ENCODE measurements around the gene PACRG.

The PACRG gene

GRCh38 chr6:163318071-163318786, 590.5 kb downstream of the PACRG start:
- no peak overlapping the region for H3K4me3 ChIP-seq (ENCODE audit: low read depth, low read length)
- ChIA-PET CTCF (no interaction called here), POLR2A (no interaction called here)
- no peak for DNase-seq (ENCODE audit: low read depth, low spot score)
- no peak for TF ChIP-seq CTCF (IDR thresholded peaks at IDR 0.05; ENCODE audit: insufficient read depth, low read length, missing control alignments)

- no peak for DNase-seq (ENCODE audit: low read depth, low spot score)
- no peak for TF ChIP-seq CTCF (IDR thresholded peaks at IDR 0.05; ENCODE audit: insufficient read depth, low read length, missing control alignments)
- POLR2A ChIA-PET, result no interaction called here
- CTCF ChIA-PET, result no interaction called here
- no peak overlapping the region for H3K4me3 ChIP-seq (ENCODE audit: low read depth, low read length)
Observed at GRCh38 chr6:163319609-163320366, 592.0 kb downstream of the PACRG start.

- POLR2A ChIA-PET, result no interaction called here
- CTCF ChIA-PET, result no interaction called here
- no peak overlapping the region for H3K4me3 ChIP-seq (ENCODE audit: low read depth, low read length)
- no peak for TF ChIP-seq CTCF (IDR thresholded peaks at IDR 0.05; ENCODE audit: insufficient read depth, low read length, missing control alignments)
- no peak for DNase-seq (ENCODE audit: low read depth, low spot score)
Observed at GRCh38 chr6:163320402-163320801, 592.6 kb downstream of the PACRG start.

DNA sequence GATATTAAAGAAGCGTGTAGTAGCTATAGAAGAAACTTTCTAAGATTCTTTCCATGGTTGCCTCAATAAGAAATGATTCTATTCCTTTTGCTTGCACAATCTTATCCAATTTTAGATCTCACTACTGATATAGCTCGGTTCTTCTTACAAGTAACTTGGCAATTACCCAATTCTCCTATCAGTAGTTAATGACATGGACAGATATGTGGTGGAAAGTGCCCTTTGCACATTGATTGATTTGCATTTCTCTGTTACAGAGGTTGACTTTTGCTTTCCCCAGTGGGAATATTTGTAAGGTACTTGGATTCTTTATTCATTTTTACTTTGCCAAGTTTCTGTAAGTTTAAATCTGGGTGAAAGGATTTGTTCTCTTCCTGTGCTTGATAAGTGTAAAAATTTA, 593.0 kb downstream of the PACRG start:
- CTCF ChIA-PET, result no interaction called here
- no peak for DNase-seq (ENCODE audit: low read depth, low spot score)
- no peak for TF ChIP-seq CTCF (IDR thresholded peaks at IDR 0.05; ENCODE audit: insufficient read depth, low read length, missing control alignments)
- POLR2A ChIA-PET, result no interaction called here
- no peak overlapping the region for H3K4me3 ChIP-seq (ENCODE audit: low read depth, low read length)

DNA sequence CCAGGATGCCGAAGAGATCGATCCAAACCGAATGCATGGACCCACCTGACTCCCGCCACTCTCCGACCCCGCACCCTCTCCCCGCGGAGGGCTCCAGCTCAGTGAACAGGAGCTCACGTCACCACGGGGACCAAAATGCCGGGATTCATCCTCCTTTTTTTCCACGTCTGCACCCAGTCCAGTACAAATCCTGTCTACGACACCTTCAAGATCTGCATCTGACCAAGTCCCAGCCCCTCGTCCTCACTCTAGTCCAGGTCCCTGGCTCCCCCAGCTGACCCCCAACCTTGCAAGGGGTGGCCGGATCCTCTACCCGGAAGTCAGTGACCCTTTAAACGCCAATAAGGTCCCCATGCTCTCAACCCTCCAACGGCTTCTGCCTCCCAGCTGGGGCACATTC, 593.9 kb downstream of the PACRG start:
- CTCF ChIA-PET, result no interaction called here
- no peak overlapping the region for H3K4me3 ChIP-seq (ENCODE audit: low read depth, low read length)
- POLR2A ChIA-PET, result no interaction called here
- no peak for TF ChIP-seq CTCF (IDR thresholded peaks at IDR 0.05; ENCODE audit: insufficient read depth, low read length, missing control alignments)
- DNase-seq (ENCODE audit: low read depth, low spot score), result no peak

DNA sequence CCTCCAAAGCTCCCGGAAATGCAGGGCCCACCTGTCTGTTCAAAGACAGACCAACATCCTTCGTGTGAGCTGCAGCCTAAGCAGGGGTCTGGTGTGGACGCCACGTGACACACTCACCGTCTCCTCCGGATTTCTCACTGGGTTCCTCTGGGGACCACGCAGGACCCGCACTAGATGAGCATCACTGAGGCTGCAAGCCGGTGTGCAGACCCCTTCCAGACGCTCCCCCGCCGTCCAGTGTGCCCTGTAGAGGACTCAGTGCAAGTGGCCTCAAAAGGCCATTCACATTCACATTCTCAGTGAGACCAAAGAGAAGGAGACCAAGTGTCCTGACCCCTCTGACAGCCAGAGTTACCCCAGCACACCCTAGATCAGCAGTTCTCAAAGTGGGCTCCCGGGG, 595.5 kb downstream of the PACRG start:
- CTCF ChIA-PET, result no interaction called here
- no peak overlapping the region for H3K4me3 ChIP-seq (ENCODE audit: low read depth, low read length)
- no peak for DNase-seq (ENCODE audit: low read depth, low spot score)
- TF ChIP-seq CTCF (IDR thresholded peaks at IDR 0.05; ENCODE audit: insufficient read depth, low read length, missing control alignments), result no peak
- POLR2A ChIA-PET, result no interaction called here

Data from AG04449 (cell line).